Activated CD8-positive, alpha-beta T cell treated with anti-CD3 and anti-CD28 coated beads, Interleukin-2, amount 10 ng/mL, durations not matched to agents 7 days and 5 days (primary cell): ENCODE measurements around the gene SMIM7. TPM values are rescaled to one million over a fixed set of nuclear protein-coding genes. Genes with fewer than 3 reads are reported as not detected.

Experiments used
- ATAC-seq: fragments of 150-1000 bp; cut with Tn5 transposase; one replicate; pipeline ENCODE4 v1.10.0; 2021; ENCODE audit warnings: moderate library complexity
- CTCF ChIA-PET: fragments of 350-600 bp; sonication (Branson Sonifier 250); formaldehyde crosslinking; loops from one replicate; lab custom pipeline; 2021; ENCODE audit warnings: antibody characterized with exemption; lab: Charles Lee
- POLR2A ChIA-PET: fragments of 350-600 bp; sonication (Branson Sonifier 250); formaldehyde crosslinking; loops from one replicate; lab custom pipeline; 2021; ENCODE audit warnings: antibody characterized with exemption; lab: Charles Lee
- DNase-seq: peaks from one replicate; pipeline ENCODE4 v3.0.0-alpha.2; 2020
- H3K27ac Mint-ChIP-seq: one replicate; pipeline ENCODE4 v1.8.0; 2021; ENCODE audit warnings: mild to moderate bottlenecking, mixed read lengths
- H3K27me3 Mint-ChIP-seq: one replicate; pipeline ENCODE4 v1.8.0; 2021; ENCODE audit warnings: low read depth, mixed read lengths
- H3K36me3 Mint-ChIP-seq: one replicate; pipeline ENCODE4 v1.8.0; 2021; ENCODE audit warnings: low read depth, mixed read lengths
- H3K4me1 Mint-ChIP-seq: one replicate; pipeline ENCODE4 v1.8.0; 2021; ENCODE audit warnings: low read depth, mixed read lengths
- H3K4me3 Mint-ChIP-seq: one replicate; pipeline ENCODE4 v1.8.0; 2021; ENCODE audit warnings: mild to moderate bottlenecking, mixed read lengths
- H3K9me3 Mint-ChIP-seq: one replicate; pipeline ENCODE4 v1.8.0; 2022; ENCODE audit warnings: mixed read lengths; ENCODE audit not compliant: insufficient read depth
- total RNA-seq, 2 experiments: library from RNA; stranded (reverse); gene quantifications; one replicate each; pipeline ENCODE4 v1.2.3, GENCODE V29; 2021

The SMIM7 gene
- total RNA-seq, 2 experiments from 2014 or later: 51.5 to 53.5 TPM

- ChIA-PET POLR2A (no interaction called here), CTCF (no interaction called here)
- no peak for ATAC-seq
- no peaks in the 10 kb centered on the region for H3K27me3 Mint-ChIP-seq
- no peak overlapping the region for H3K4me3 Mint-ChIP-seq
- peaks cover 9% of the 10 kb centered on the region for H3K36me3 Mint-ChIP-seq
- peaks cover 60% of the 10 kb centered on the region for H3K4me1 Mint-ChIP-seq
- H3K27ac Mint-ChIP-seq: peak overlapping the region; percentile 30
- DNase-seq: no peak
- H3K9me3 Mint-ChIP-seq: no peaks in the 10 kb centered on the region
Observed at GRCh38 chr19:16620018-16620417, 39.9 kb downstream of the SMIM7 start.

- Mint-ChIP-seq H3K4me3 (no peak overlapping the region), H3K27ac (no peak overlapping the region)
Observed at GRCh38 chr19:16619457-16619856, 40.5 kb downstream of the SMIM7 start.

GRCh38 chr19:16618248-16618647 is 41.7 kb downstream of the SMIM7 start:
- ATAC-seq: no peak
- Mint-ChIP-seq H3K27ac (no peak overlapping the region), H3K27me3 (no peaks in the 10 kb centered on the region), H3K36me3 (no peaks in the 10 kb centered on the region), H3K9me3 (no peaks in the 10 kb centered on the region), H3K4me3 (no peak overlapping the region), H3K4me1 (peaks cover 68% of the 10 kb centered on the region)
- no peak for DNase-seq
- ChIA-PET POLR2A (interaction anchor here (0.8 to 3.2 kb wide), 2 partner anchors 9 to 52 kb away, joined by 3 to 16 read pairs; partner anchors contain the start of gene MED26), CTCF (no interaction called here)

More at GRCh38 chr19:16619457-16619856, 40.5 kb downstream of the SMIM7 start:
- ChIA-PET POLR2A (interaction anchor here (1.0 kb wide), 1 partner anchor 10 kb away, joined by 3 read pairs; no protein-coding TSS in a partner anchor), CTCF (no interaction called here)
- ATAC-seq (no peak), DNase-seq (no peak)
- no peaks in the 10 kb centered on the region for H3K9me3 Mint-ChIP-seq
- no peaks in the 10 kb centered on the region for H3K27me3 Mint-ChIP-seq
- peaks cover 4% of the 10 kb centered on the region for H3K36me3 Mint-ChIP-seq
- peaks cover 60% of the 10 kb centered on the region for H3K4me1 Mint-ChIP-seq

GRCh38 chr19:16615808-16616207 is 44.1 kb downstream of the SMIM7 start:
- ChIA-PET CTCF (interaction anchor here (1.1 to 1.3 kb wide), 2 partner anchors 28 to 431 kb away, joined by 4 to 7 read pairs; partner anchors contain the start of gene FAM32A), POLR2A (interaction anchor here (1.0 to 3.2 kb wide), 3 partner anchors 9 to 12 kb away, joined by 3 to 16 read pairs (median 6); partner anchors contain the start of gene MED26)
- Mint-ChIP-seq H3K27ac (peak overlapping the region; percentile 53), H3K27me3 (no peaks in the 10 kb centered on the region), H3K36me3 (no peaks in the 10 kb centered on the region), H3K4me3 (no peak overlapping the region), H3K9me3 (no peaks in the 10 kb centered on the region), H3K4me1 (peaks cover 83% of the 10 kb centered on the region)
- no peak for DNase-seq
- ATAC-seq: no peak

- ATAC-seq: no peak
- Mint-ChIP-seq H3K9me3 (no peaks in the 10 kb centered on the region), H3K36me3 (no peaks in the 10 kb centered on the region), H3K4me3 (no peak overlapping the region), H3K27ac (peak overlapping the region; percentile 83), H3K4me1 (peaks cover 81% of the 10 kb centered on the region), H3K27me3 (no peaks in the 10 kb centered on the region)
- ChIA-PET CTCF (interaction anchor here (1.1 to 1.3 kb wide), 2 partner anchors 27 to 430 kb away, joined by 4 to 7 read pairs; partner anchors contain the start of gene FAM32A), POLR2A (interaction anchor here (1.0 kb wide), 2 partner anchors 9 to 13 kb away, joined by 3 to 6 read pairs; partner anchors contain the start of gene MED26)
- no peak for DNase-seq
Observed at GRCh38 chr19:16614941-16615340, 45.0 kb downstream of the SMIM7 start.

GRCh38 chr19:16613841-16614240 is 46.1 kb downstream of the SMIM7 start:
- ChIA-PET POLR2A (no interaction called here), CTCF (no interaction called here)
- Mint-ChIP-seq H3K9me3 (no peaks in the 10 kb centered on the region), H3K4me1 (peaks cover 71% of the 10 kb centered on the region), H3K27me3 (no peaks in the 10 kb centered on the region), H3K27ac (peak overlapping the region; percentile 33), H3K36me3 (no peaks in the 10 kb centered on the region), H3K4me3 (no peak overlapping the region)
- no peak for ATAC-seq
- no peak for DNase-seq

GRCh38 chr19:16612636-16613035 is 47.3 kb downstream of the SMIM7 start:
- POLR2A ChIA-PET: interaction anchor here (1.4 kb wide), 1 partner anchor 25 kb away, joined by 3 read pairs; no protein-coding TSS in a partner anchor
- no peak overlapping the region for H3K4me3 Mint-ChIP-seq
- no peak for DNase-seq
- no peak for ATAC-seq
- H3K27me3 Mint-ChIP-seq: no peaks in the 10 kb centered on the region
- H3K36me3 Mint-ChIP-seq: no peaks in the 10 kb centered on the region
- CTCF ChIA-PET: interaction anchor here (1.2 to 1.5 kb wide), 4 partner anchors 11 to 116 kb away, joined by 3 to 9 read pairs (median 4); partner anchors contain the start of gene C19orf44
- no peaks in the 10 kb centered on the region for H3K9me3 Mint-ChIP-seq
- no peak overlapping the region for H3K27ac Mint-ChIP-seq
- peaks cover 73% of the 10 kb centered on the region for H3K4me1 Mint-ChIP-seq

GRCh38 chr19:16611121-16611520 is 48.8 kb downstream of the SMIM7 start:
- ATAC-seq (no peak), DNase-seq (no peak)
- H3K9me3 Mint-ChIP-seq: no peaks in the 10 kb centered on the region
- no peaks in the 10 kb centered on the region for H3K27me3 Mint-ChIP-seq
- H3K4me1 Mint-ChIP-seq: peaks cover 62% of the 10 kb centered on the region
- H3K36me3 Mint-ChIP-seq: no peaks in the 10 kb centered on the region
- ChIA-PET CTCF (interaction anchor here (1.2 kb wide), 1 partner anchor 24 kb away, joined by 3 read pairs; no protein-coding TSS in a partner anchor), POLR2A (no interaction called here)
- H3K4me3 Mint-ChIP-seq: no peak overlapping the region
- peak overlapping the region; percentile 43 for H3K27ac Mint-ChIP-seq

- no peak overlapping the region for H3K27ac Mint-ChIP-seq
- no peak for ATAC-seq
- ChIA-PET CTCF (interaction anchor here (1.2 kb wide), 1 partner anchor 22 kb away, joined by 4 read pairs; no protein-coding TSS in a partner anchor), POLR2A (interaction anchor here (1.6 kb wide), 1 partner anchor 40 kb away, joined by 3 read pairs; no protein-coding TSS in a partner anchor)
- H3K4me1 Mint-ChIP-seq: peaks cover 55% of the 10 kb centered on the region
- no peaks in the 10 kb centered on the region for H3K9me3 Mint-ChIP-seq
- H3K27me3 Mint-ChIP-seq: no peaks in the 10 kb centered on the region
- peaks cover 4% of the 10 kb centered on the region for H3K36me3 Mint-ChIP-seq
- H3K4me3 Mint-ChIP-seq: no peak overlapping the region
- DNase-seq: no peak
Observed at GRCh38 chr19:16609511-16610200, 50.3 kb downstream of the SMIM7 start.

- ChIA-PET CTCF (interaction anchor here (1.2 kb wide), 1 partner anchor 20 kb away, joined by 4 read pairs; no protein-coding TSS in a partner anchor), POLR2A (interaction anchor here (1.5 kb wide), 1 partner anchor 20 kb away, joined by 4 read pairs; the partner anchor contains the start of gene MED26)
- Mint-ChIP-seq H3K4me3 (no peak overlapping the region), H3K27me3 (no peaks in the 10 kb centered on the region), H3K36me3 (peaks cover 4% of the 10 kb centered on the region), H3K27ac (peak overlapping the region; percentile 40), H3K4me1 (peaks cover 43% of the 10 kb centered on the region), H3K9me3 (no peaks in the 10 kb centered on the region)
- ATAC-seq: peak; percentile 49
- DNase-seq: no peak
Observed at GRCh38 chr19:16608290-16608739, 51.6 kb downstream of the SMIM7 start.

- Mint-ChIP-seq H3K9me3 (no peaks in the 10 kb centered on the region), H3K4me1 (peaks cover 43% of the 10 kb centered on the region), H3K4me3 (no peak overlapping the region), H3K27ac (peak overlapping the region; percentile 55), H3K36me3 (peaks cover 4% of the 10 kb centered on the region), H3K27me3 (no peaks in the 10 kb centered on the region)
- ChIA-PET CTCF (no interaction called here), POLR2A (interaction anchor here (0.7 to 1.5 kb wide), 2 partner anchors 19 to 20 kb away, joined by 3 to 4 read pairs; partner anchors contain the start of gene MED26)
- DNase-seq: no peak
- ATAC-seq: no peak
Observed at GRCh38 chr19:16607819-16608218, 52.1 kb downstream of the SMIM7 start.
